Measurements from ENCODE around the gene TLL1. TPM values are rescaled to one million over a fixed set of nuclear protein-coding genes. Genes with fewer than 3 reads are reported as not detected.

TLL1 gene
- total and polyA plus RNA-seq, 3 donors from 2014 or later, result 0.71 to 1.1 (median 0.94) TPM

GRCh38 chr4:166044871-166045270 is 171.8 kb downstream of the TLL1 start:
- H3K9me3 ChIP-seq, result no peaks in the 10 kb centered on the region
- intact Hi-C loops (cut with DNase I; ENCODE audit: low total_unique reads), result no loop called here
- no peak overlapping the region for H3K4me3 ChIP-seq
- no peaks in the 10 kb centered on the region for H3K4me1 ChIP-seq
- no peaks in the 10 kb centered on the region for H3K36me3 ChIP-seq (ENCODE audit: low read depth, missing control alignments)
- no peak overlapping the region for H3K27ac ChIP-seq
- DNase-seq, result no peak
- no peak for TF ChIP-seq CTCF (IDR thresholded peaks at IDR 0.05)
- H3K27me3 ChIP-seq, result no peaks in the 10 kb centered on the region

- Histone ChIP-seq H3K4me1 (no peaks in the 10 kb centered on the region), H3K36me3 (ENCODE audit: low read depth, missing control alignments) (no peaks in the 10 kb centered on the region), H3K4me3 (no peak overlapping the region), H3K27ac (no peak overlapping the region), H3K9me3 (no peaks in the 10 kb centered on the region), H3K27me3 (no peaks in the 10 kb centered on the region)
- WGBS, 2 donors, result 82 to 83% methylated on average over 9 of the region's 9 CpGs
- DNase-seq, result no peak
- TF ChIP-seq CTCF (IDR thresholded peaks at IDR 0.05), result no peak
- TF ChIP-seq POLR2A (IDR thresholded peaks at IDR 0.05), result no peak
- intact Hi-C loops (cut with DNase I; ENCODE audit: low total_unique reads), result no loop called here
These were observed 172.4 kb downstream of the TLL1 start for GRCh38 chr4:166045457-166045856.

DNA sequence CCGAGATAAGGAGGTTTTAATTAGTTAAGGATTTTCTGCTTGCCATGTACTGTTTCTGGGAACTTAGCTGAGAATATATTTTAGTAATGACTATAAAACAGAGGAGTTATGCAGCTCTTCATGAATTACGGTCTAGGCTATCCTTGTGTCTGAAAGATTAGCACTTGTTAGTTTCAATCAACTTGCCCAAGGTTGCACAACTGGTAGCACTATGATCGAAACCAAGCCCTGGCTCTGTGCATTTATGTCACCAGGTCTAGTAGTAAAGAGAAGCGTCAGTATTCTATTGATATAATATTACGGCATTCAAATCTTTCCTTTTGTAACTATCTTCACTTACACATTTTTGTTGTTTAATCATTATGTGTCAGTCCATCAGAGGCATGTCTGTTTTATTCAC is 176.0 kb downstream of the TLL1 start:
- TF ChIP-seq CTCF (IDR thresholded peaks at IDR 0.05) (no peak), POLR2A (IDR thresholded peaks at IDR 0.05) (no peak)
- intact Hi-C loops (cut with DNase I; ENCODE audit: low total_unique reads), result no loop called here
- Histone ChIP-seq H3K4me3 (no peak overlapping the region), H3K27ac (no peak overlapping the region), H3K27me3 (no peaks in the 10 kb centered on the region), H3K36me3 (ENCODE audit: low read depth, missing control alignments) (no peaks in the 10 kb centered on the region), H3K4me1 (no peaks in the 10 kb centered on the region), H3K9me3 (no peaks in the 10 kb centered on the region)
- 83% methylated on average over 5 of the region's 5 CpGs for WGBS, 2 donors
- no peak for DNase-seq

DNA sequence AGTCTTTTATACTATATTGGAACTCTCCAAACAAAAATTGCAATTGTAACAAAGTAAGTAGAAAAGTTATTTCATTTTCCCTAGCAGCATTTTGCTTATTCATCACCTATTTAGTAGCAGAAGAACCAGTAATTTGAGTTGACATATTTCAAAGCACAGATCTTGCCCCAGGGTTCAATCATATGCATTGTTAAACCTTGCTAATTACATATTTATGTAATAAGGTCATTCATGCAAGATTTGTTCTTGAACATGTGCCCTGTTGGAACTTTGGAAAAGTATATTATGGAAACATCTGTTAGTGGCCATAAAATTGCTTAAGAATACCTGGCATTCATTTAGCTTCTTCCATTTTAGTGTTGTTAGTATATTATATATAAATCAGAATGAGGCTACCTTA is 191.7 kb downstream of the TLL1 start:
- H3K9me3 ChIP-seq, result no peaks in the 10 kb centered on the region
- H3K4me3 ChIP-seq, result no peak overlapping the region
- no peaks in the 10 kb centered on the region for H3K4me1 ChIP-seq
- H3K27me3 ChIP-seq, result no peaks in the 10 kb centered on the region
- no peak overlapping the region for H3K27ac ChIP-seq
- DNase-seq, result no peak
- H3K36me3 ChIP-seq (ENCODE audit: low read depth, missing control alignments), result no peaks in the 10 kb centered on the region
- intact Hi-C loops (cut with DNase I; ENCODE audit: low total_unique reads), result no loop called here
- TF ChIP-seq CTCF (IDR thresholded peaks at IDR 0.05) (no peak), POLR2A (IDR thresholded peaks at IDR 0.05) (no peak)

- no peaks in the 10 kb centered on the region for H3K9me3 ChIP-seq
- no peak for DNase-seq
- no peak overlapping the region for H3K4me3 ChIP-seq
- H3K4me1 ChIP-seq, result no peaks in the 10 kb centered on the region
- H3K27ac ChIP-seq, result no peak overlapping the region
- intact Hi-C loops (cut with DNase I; ENCODE audit: low total_unique reads), result no loop called here
- 92 to 94% methylated on average over 2 of the region's 2 CpGs for WGBS, 2 donors
- H3K36me3 ChIP-seq (ENCODE audit: low read depth, missing control alignments), result no peaks in the 10 kb centered on the region
- no peaks in the 10 kb centered on the region for H3K27me3 ChIP-seq
- TF ChIP-seq CTCF (IDR thresholded peaks at IDR 0.05), result no peak
- TF ChIP-seq POLR2A (IDR thresholded peaks at IDR 0.05), result no peak
These were observed 192.3 kb downstream of the TLL1 start for GRCh38 chr4:166065324-166065723.
